ENCODE data around the gene PRKAA2. TPM values are rescaled to one million over a fixed set of nuclear protein-coding genes. Genes with fewer than 3 reads are reported as not detected.

The PRKAA2 gene
- total and polyA plus RNA-seq, 2 donors (not counting 1 experiment from before 2014, with no cell fraction given): 3.1 to 7.1 TPM

DNA sequence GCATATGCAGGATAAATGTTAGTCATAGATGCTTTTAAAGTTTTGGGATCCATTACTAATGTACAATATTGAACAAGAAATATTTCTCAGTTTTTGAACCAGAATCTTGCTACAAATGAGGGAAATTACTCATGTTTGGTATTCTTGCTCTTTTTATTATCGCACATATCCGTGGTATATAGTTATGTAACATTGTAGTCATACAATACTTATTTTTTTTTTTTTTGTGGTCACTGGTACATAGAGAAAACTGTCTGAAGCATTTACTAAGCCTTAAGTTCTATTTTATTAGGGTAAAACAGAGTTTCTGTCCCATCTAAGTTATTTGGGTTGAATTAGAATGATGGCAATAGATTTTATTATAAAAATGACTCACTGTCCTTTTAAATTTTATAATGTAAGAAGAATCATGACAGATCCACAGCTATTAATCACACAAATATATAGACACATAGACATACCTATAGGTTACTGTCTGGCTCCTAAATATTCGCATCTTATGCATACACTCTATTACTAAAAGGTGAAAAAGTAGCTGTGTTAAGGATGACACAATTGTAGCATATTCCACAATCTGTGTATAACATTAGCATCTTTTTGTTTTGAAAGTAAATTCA lies 18.0 kb upstream of the PRKAA2 start:
- no peaks in the 10 kb centered on the region for H3K9me3 ChIP-seq (ENCODE audit: control insufficient read depth, insufficient read depth, low read depth, low read length)
- H3K27me3 ChIP-seq (ENCODE audit: control insufficient read depth, insufficient read depth, low read length): no peaks in the 10 kb centered on the region
- DNase-seq (ENCODE audit: low read depth in 2 of 2): peak in 1 of 2 donors; percentile 27
- no peak overlapping the region for H3K9ac ChIP-seq (ENCODE audit: insufficient read depth, low read length)
- H4K20me1 ChIP-seq (ENCODE audit: control insufficient read depth, extremely low read depth, insufficient read depth, low read length): no peaks in the 10 kb centered on the region
- H3K4me3 ChIP-seq (replicated peaks in 1 of 4; ENCODE audit: control extremely low read depth in 1 of 4, insufficient read depth in 1 of 4, low read depth in 3 of 4, low read length in 4 of 4): no peak overlapping the region
- H2AFZ ChIP-seq (ENCODE audit: low read length): no peak overlapping the region
- H3K36me3 ChIP-seq (ENCODE audit: control insufficient read depth, insufficient read depth, low read length): no peaks in the 10 kb centered on the region
- no peak overlapping the region for H3K27ac ChIP-seq (ENCODE audit: insufficient read depth, low read length)
- H3K4me1 ChIP-seq (ENCODE audit: control insufficient read depth, extremely low read depth, insufficient read depth, low read length): peaks cover 10% of the 10 kb centered on the region
- H3K79me2 ChIP-seq (ENCODE audit: control insufficient read depth, insufficient read depth, low read length): no peaks in the 10 kb centered on the region
- TF ChIP-seq, protein P1, sequence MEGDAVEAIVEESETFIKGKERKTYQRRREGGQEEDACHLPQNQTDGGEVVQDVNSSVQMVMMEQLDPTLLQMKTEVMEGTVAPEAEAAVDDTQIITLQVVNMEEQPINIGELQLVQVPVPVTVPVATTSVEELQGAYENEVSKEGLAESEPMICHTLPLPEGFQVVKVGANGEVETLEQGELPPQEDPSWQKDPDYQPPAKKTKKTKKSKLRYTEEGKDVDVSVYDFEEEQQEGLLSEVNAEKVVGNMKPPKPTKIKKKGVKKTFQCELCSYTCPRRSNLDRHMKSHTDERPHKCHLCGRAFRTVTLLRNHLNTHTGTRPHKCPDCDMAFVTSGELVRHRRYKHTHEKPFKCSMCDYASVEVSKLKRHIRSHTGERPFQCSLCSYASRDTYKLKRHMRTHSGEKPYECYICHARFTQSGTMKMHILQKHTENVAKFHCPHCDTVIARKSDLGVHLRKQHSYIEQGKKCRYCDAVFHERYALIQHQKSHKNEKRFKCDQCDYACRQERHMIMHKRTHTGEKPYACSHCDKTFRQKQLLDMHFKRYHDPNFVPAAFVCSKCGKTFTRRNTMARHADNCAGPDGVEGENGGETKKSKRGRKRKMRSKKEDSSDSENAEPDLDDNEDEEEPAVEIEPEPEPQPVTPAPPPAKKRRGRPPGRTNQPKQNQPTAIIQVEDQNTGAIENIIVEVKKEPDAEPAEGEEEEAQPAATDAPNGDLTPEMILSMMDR (conservative IDR thresholded peaks at IDR 0.05 in 1 of 2, IDR thresholded peaks at IDR 0.05 in 1 of 2; ENCODE audit: low read depth in 1 of 2, low read length in 2 of 2): no peak
- no peak for TF ChIP-seq EZH2 (IDR thresholded peaks at IDR 0.05; ENCODE audit: low read length, missing control alignments)
- H3K4me2 ChIP-seq (ENCODE audit: extremely low read depth, insufficient read depth, low read length): peak overlapping the region; percentile 45

DNA sequence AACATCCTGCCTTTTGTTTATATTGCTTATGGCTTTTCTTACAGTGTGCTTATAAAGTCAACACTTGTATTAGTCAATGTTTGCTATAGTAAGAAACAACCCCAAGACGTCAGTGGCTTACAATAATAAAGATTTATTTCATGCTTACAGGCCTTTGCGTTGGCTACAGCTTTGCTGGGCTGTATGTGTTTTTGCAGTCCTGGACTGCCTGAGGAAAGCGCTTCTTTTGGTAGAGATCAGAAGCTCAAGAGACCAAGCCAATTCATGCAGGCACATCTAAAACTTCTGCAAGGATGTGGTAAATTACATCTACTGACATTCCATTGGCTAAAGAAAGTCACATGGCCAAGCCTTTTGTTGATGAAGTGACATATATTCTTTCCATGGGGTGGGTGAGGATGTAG lies 17.5 kb upstream of the PRKAA2 start:
- no peak overlapping the region for H2AFZ ChIP-seq (ENCODE audit: low read length)
- H3K79me2 ChIP-seq (ENCODE audit: control insufficient read depth, insufficient read depth, low read length): no peaks in the 10 kb centered on the region

DNA sequence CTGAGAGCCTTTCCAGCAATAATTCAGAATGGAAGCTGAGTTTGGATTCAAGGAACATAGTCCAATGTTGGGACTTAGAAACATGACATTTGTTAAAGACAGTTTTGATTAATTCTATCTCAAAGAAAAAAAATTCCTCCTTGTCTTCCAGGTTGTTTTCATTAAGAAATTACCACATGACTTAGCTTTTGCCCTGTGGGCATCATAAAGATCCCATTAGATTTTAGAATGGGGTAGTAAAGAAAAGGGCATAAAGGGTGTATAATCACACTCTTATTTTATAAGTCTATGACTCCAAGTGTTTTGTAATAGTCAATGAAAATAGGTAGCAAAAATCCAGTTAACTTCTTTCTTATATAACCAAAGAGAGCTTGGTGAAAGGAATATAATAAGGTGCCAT lies 14.3 kb upstream of the PRKAA2 start:
- H3K79me2 ChIP-seq (ENCODE audit: control insufficient read depth, insufficient read depth, low read length): no peaks in the 10 kb centered on the region

More for the DNA sequence above, 17.5 kb upstream of the PRKAA2 start:
- Histone ChIP-seq H3K27ac (ENCODE audit: insufficient read depth, low read length) (no peak overlapping the region), H3K9ac (ENCODE audit: insufficient read depth, low read length) (no peak overlapping the region), H3K4me3 (replicated peaks in 1 of 4; ENCODE audit: control extremely low read depth in 1 of 4, insufficient read depth in 1 of 4, low read depth in 3 of 4, low read length in 4 of 4) (no peak overlapping the region), H3K9me3 (ENCODE audit: control insufficient read depth, insufficient read depth, low read depth, low read length) (no peaks in the 10 kb centered on the region), H3K36me3 (ENCODE audit: control insufficient read depth, insufficient read depth, low read length) (no peaks in the 10 kb centered on the region), H4K20me1 (ENCODE audit: control insufficient read depth, extremely low read depth, insufficient read depth, low read length) (no peaks in the 10 kb centered on the region), H3K27me3 (ENCODE audit: control insufficient read depth, insufficient read depth, low read length) (no peaks in the 10 kb centered on the region), H3K4me1 (ENCODE audit: control insufficient read depth, extremely low read depth, insufficient read depth, low read length) (peaks cover 10% of the 10 kb centered on the region), H3K4me2 (ENCODE audit: extremely low read depth, insufficient read depth, low read length) (no peak overlapping the region)
- DNase-seq (ENCODE audit: low read depth in 2 of 2): peak in 1 of 2 donors; percentile 33
- TF ChIP-seq EZH2 (IDR thresholded peaks at IDR 0.05; ENCODE audit: low read length, missing control alignments): no peak
- TF ChIP-seq, protein P1 (conservative IDR thresholded peaks at IDR 0.05 in 1 of 2, IDR thresholded peaks at IDR 0.05 in 1 of 2; ENCODE audit: low read depth in 1 of 2, low read length in 2 of 2): no peak

More for the DNA sequence above, 14.3 kb upstream of the PRKAA2 start:
- Histone ChIP-seq H2AFZ (ENCODE audit: low read length) (no peak overlapping the region), H3K4me1 (ENCODE audit: control insufficient read depth, extremely low read depth, insufficient read depth, low read length) (peaks cover 9% of the 10 kb centered on the region), H3K4me2 (ENCODE audit: extremely low read depth, insufficient read depth, low read length) (no peak overlapping the region), H4K20me1 (ENCODE audit: control insufficient read depth, extremely low read depth, insufficient read depth, low read length) (no peaks in the 10 kb centered on the region), H3K27ac (ENCODE audit: insufficient read depth, low read length) (no peak overlapping the region), H3K36me3 (ENCODE audit: control insufficient read depth, insufficient read depth, low read length) (no peaks in the 10 kb centered on the region), H3K27me3 (ENCODE audit: control insufficient read depth, insufficient read depth, low read length) (no peaks in the 10 kb centered on the region), H3K9ac (ENCODE audit: insufficient read depth, low read length) (no peak overlapping the region), H3K4me3 (replicated peaks in 1 of 4; ENCODE audit: control extremely low read depth in 1 of 4, insufficient read depth in 1 of 4, low read depth in 3 of 4, low read length in 4 of 4) (no peak overlapping the region), H3K9me3 (ENCODE audit: control insufficient read depth, insufficient read depth, low read depth, low read length) (no peaks in the 10 kb centered on the region)
- no peak for DNase-seq (ENCODE audit: low read depth in 2 of 2)
- TF ChIP-seq, protein P1 (conservative IDR thresholded peaks at IDR 0.05 in 1 of 2, IDR thresholded peaks at IDR 0.05 in 1 of 2; ENCODE audit: low read depth in 1 of 2, low read length in 2 of 2): no peak
- TF ChIP-seq EZH2 (IDR thresholded peaks at IDR 0.05; ENCODE audit: low read length, missing control alignments): no peak
